Glutamatergic neuron (in vitro differentiated cells): ENCODE data around the gene MT1X. TPM values are rescaled to one million over a fixed set of nuclear protein-coding genes. Genes with fewer than 3 reads are reported as not detected.
"Not testable (repeated sequence)": the region's sequence is repeated elsewhere in the genome, so short reads cannot be mapped to it uniquely, and the experiment has no call there.

Experiments
- DNase-seq: peaks from one replicate; pipeline ENCODE4 v3.0.0; 2022
- H3K27ac Mint-ChIP-seq: one replicate; pipeline ENCODE4 v1.8.0; 2020; ENCODE audit warnings: mild to moderate bottlenecking, mixed read lengths, inconsistent platforms; ENCODE audit not compliant: unreplicated experiment
- H3K27me3 Mint-ChIP-seq: one replicate; pipeline ENCODE4 v1.8.0; 2020; ENCODE audit warnings: mild to moderate bottlenecking, moderate library complexity, mixed read lengths, inconsistent platforms; ENCODE audit not compliant: unreplicated experiment
- H3K36me3 Mint-ChIP-seq: one replicate; pipeline ENCODE4 v1.8.0; 2020; ENCODE audit warnings: mild to moderate bottlenecking, mixed read lengths, inconsistent platforms; ENCODE audit not compliant: unreplicated experiment
- H3K4me1 Mint-ChIP-seq: one replicate; pipeline ENCODE4 v1.8.0; 2020; ENCODE audit warnings: mild to moderate bottlenecking, low read depth, mixed read lengths, inconsistent platforms; ENCODE audit not compliant: unreplicated experiment
- H3K4me3 Mint-ChIP-seq: one replicate; pipeline ENCODE4 v1.8.0; 2020; ENCODE audit warnings: mild to moderate bottlenecking, mixed read lengths, inconsistent platforms; ENCODE audit not compliant: unreplicated experiment
- H3K9me3 Mint-ChIP-seq: one replicate; pipeline ENCODE4 v1.8.0; 2020; ENCODE audit warnings: mild to moderate bottlenecking, moderate library complexity, mixed read lengths, inconsistent platforms; ENCODE audit not compliant: unreplicated experiment
- total RNA-seq: library from RNA; stranded (reverse); fragmentation: NEBNext Ultra II Directional; extraction: Animal tissue kit (Norgen Biotek cat#: 25700); gene quantifications from one replicate; pipeline ENCODE4 v1.2.1, GENCODE V29; 2021; ENCODE audit not compliant: unreplicated experiment
- TF ChIP-seq, protein P1 (sequence below): fragments of 200-600 bp; sonication (generic); IDR thresholded peaks from one replicate; pipeline ENCODE4 v1.5.0; 2021; ENCODE audit not compliant: partially characterized antibody, unreplicated experiment

The MT1X gene
- total RNA-seq, 1 donor from 2014 or later = 9.5 TPM

DNA sequence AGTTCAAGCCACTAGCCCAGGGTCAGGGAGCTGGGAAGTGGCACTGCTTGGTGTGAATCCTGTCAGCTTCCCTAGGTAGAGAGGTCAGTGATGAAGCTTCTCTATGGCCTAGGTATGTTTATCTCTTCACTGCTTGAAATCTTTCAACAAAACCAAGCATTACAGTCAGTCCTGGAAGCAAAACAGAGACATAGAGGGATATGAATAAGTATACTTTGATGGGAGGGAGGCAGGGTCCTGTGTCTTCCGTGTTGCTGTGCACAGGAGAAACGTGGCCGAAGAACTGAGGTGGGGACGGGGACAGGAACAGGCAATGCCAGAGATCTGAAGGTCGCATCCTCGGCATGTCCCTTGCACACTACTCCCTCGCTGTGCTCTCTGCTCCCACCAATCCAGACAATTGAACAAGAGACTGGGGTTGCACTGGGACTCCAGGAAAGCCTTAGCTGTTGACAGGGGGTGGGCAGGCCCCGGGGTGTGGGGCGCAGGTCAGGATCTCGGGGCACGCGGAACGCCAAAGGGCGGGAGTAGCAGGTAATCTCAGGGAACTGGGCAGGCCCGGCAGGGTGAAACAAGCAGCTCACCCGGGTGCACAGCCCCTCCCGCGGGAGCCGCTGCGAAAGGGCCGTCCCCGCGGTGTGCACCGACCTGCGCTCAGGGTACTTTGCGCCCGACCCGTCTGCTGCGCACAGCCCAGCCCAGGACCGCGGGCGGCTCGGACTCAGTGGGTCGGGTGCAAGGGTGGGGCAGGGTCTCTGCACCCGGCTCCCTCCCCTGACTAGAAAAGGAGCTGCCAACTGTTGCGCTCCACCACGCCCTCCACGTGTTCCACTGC is 13.0 kb upstream of the MT1X start, which contains the start of gene MT1H:
Gene MT1H, plus strand, starts transcription at position 810 of the 835 bp plus-strand sequence. CDS start 71 bp downstream, outside the sequence.
- no peak within 1 kb of the TSS for H3K27ac Mint-ChIP-seq
- H3K36me3 Mint-ChIP-seq = no peaks in the 10 kb centered on the region
- peaks cover 40% of the 10 kb centered on the region for H3K27me3 Mint-ChIP-seq
- H3K4me1 Mint-ChIP-seq = peaks cover 2% of the 10 kb centered on the region
- no peak within 1 kb of the TSS for H3K4me3 Mint-ChIP-seq
- DNase-seq = no peak
- TF ChIP-seq, protein P1, sequence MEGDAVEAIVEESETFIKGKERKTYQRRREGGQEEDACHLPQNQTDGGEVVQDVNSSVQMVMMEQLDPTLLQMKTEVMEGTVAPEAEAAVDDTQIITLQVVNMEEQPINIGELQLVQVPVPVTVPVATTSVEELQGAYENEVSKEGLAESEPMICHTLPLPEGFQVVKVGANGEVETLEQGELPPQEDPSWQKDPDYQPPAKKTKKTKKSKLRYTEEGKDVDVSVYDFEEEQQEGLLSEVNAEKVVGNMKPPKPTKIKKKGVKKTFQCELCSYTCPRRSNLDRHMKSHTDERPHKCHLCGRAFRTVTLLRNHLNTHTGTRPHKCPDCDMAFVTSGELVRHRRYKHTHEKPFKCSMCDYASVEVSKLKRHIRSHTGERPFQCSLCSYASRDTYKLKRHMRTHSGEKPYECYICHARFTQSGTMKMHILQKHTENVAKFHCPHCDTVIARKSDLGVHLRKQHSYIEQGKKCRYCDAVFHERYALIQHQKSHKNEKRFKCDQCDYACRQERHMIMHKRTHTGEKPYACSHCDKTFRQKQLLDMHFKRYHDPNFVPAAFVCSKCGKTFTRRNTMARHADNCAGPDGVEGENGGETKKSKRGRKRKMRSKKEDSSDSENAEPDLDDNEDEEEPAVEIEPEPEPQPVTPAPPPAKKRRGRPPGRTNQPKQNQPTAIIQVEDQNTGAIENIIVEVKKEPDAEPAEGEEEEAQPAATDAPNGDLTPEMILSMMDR = no peak
- H3K9me3 Mint-ChIP-seq = peaks cover 2% of the 10 kb centered on the region

DNA sequence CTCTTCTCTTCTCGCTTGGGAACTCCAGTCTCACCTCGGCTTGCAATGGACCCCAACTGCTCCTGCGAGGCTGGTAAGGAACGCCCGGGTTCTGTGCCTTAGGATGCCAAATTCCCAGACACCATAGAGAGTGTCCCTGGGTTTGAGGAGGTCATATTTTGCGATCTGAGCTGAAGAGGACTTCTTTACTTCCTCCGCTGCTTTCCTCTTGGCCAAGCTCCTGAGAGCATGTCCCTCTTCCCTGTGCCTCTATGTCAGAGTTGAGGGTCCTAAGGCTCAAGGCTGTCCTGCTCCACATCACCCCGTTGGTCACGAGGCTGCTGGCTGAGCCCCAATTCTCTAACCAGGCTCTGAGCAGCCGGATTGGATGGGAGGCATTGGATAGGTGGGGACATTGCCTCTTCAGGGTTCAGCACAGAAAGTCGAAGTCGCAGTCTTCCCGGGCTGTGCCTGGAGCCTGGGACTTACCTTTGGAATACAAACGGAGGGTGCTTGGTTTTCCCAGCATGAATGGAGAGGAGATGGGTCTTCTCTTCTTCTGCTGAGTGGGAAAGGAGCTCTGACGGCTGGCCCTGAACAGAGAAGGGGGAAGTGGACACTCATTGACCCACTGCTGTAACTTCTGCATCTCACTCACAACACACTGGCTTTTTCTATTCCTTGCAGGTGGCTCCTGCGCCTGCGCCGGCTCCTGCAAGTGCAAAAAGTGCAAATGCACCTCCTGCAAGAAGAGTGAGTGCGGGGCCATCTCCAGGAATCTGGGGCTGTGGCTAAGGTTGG is 12.2 kb upstream of the MT1X start:
- Mint-ChIP-seq H3K27me3 (peaks cover 43% of the 10 kb centered on the region), H3K27ac (no peak overlapping the region), H3K36me3 (no peaks in the 10 kb centered on the region), H3K9me3 (peaks cover 2% of the 10 kb centered on the region), H3K4me1 (peaks cover 4% of the 10 kb centered on the region), H3K4me3 (no peak overlapping the region)
- TF ChIP-seq, protein P1 = no peak
- no peak for DNase-seq

DNA sequence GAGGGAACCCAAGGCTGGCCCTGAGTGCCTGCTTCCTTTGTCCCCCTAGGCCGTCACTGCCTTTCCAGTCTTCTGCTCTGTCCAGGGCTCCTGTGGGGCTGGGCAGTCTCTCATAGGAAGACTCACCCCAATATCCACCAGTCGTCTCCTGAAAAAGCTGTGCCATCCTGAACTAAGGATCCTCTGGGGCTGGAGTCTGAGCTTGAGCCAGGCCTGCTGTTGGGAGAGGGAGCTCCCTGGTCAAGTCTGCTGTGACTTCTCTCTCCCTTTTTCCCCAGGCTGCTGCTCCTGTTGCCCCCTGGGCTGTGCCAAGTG is 11.7 kb upstream of the MT1X start:
- peaks cover 2% of the 10 kb centered on the region for H3K9me3 Mint-ChIP-seq

DNA sequence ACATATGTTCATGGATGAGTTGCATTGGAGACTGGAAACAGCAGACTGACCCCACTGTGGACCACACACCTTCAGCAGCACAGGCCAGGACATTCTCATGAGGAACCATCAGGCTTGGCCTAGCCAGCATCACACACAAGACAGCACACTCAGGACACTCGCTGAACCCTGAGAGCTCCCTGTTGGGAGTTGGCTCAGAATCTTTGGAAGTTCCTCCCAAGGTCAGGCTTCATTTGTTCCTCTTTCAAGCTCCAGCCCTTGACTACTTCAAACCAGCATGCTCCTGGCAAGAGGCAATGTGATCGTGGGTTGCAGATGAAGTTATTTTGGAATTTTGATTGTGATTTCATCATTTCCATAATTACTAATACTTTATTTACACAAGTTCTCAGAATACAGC is 10.6 kb upstream of the MT1X start:
- peaks cover 50% of the 10 kb centered on the region for H3K27me3 Mint-ChIP-seq
- not testable (repeated sequence) for H3K4me3 Mint-ChIP-seq, H3K9me3 Mint-ChIP-seq, H3K36me3 Mint-ChIP-seq, H3K27ac Mint-ChIP-seq, DNase-seq, H3K4me1 Mint-ChIP-seq

More for the DNA sequence above, 11.7 kb upstream of the MT1X start:
- H3K4me1 Mint-ChIP-seq = peaks cover 6% of the 10 kb centered on the region
- peaks cover 48% of the 10 kb centered on the region for H3K27me3 Mint-ChIP-seq
- no peak overlapping the region for H3K27ac Mint-ChIP-seq
- TF ChIP-seq, protein P1 = no peak
- no peak for DNase-seq
- no peak overlapping the region for H3K4me3 Mint-ChIP-seq
- H3K36me3 Mint-ChIP-seq = no peaks in the 10 kb centered on the region

DNA sequence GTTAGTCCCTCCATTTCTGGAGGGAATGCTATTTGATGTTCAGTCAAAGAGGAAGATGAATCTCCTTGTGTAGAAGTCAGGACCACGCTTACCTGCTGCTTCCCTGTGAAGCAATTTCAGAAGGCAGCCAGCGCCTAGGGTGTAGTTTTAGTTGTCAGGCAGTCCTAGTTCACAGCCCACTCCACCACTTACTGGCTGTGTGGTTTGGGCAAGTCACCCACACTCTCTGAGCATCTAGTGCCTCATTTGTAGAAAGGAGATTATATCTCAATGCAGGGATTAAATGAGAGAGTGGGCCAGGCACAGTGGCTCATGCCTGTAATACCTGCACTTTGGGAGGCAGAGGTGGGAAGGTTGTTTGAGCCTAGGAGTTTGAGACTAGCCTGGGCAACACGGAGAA is 10.1 kb upstream of the MT1X start:
- peaks cover 50% of the 10 kb centered on the region for H3K27me3 Mint-ChIP-seq
- not testable (repeated sequence) for H3K4me1 Mint-ChIP-seq, H3K4me3 Mint-ChIP-seq, H3K27ac Mint-ChIP-seq, H3K36me3 Mint-ChIP-seq, H3K9me3 Mint-ChIP-seq, DNase-seq
